ENCODE data around the gene GNPDA1.
"Not testable (repeated sequence)": the region's sequence is repeated elsewhere in the genome, so short reads cannot be mapped to it uniquely, and the experiment has no call there.

The GNPDA1 gene

GRCh38 chr5:142034994-142035393 is 22.2 kb upstream of the GNPDA1 start:
- no peaks in the 10 kb centered on the region for H3K36me3 Mint-ChIP-seq (ENCODE audit: low read depth)
- no peak for DNase-seq (ENCODE audit: low spot score)
- no peaks in the 10 kb centered on the region for H3K27me3 Mint-ChIP-seq (ENCODE audit: low read depth)
- H3K27ac Mint-ChIP-seq, result peak overlapping the region; percentile 39
- H3K4me3 Mint-ChIP-seq, result no peak overlapping the region
- H3K9me3 Mint-ChIP-seq, result no peaks in the 10 kb centered on the region
- H3K4me1 Mint-ChIP-seq (ENCODE audit: low read depth), result peaks cover 6% of the 10 kb centered on the region

- not testable (repeated sequence) for H3K36me3 Mint-ChIP-seq (ENCODE audit: low read depth); H3K4me3 Mint-ChIP-seq; H3K4me1 Mint-ChIP-seq (ENCODE audit: low read depth); DNase-seq (ENCODE audit: low spot score); H3K9me3 Mint-ChIP-seq; H3K27ac Mint-ChIP-seq; H3K27me3 Mint-ChIP-seq (ENCODE audit: low read depth)
These were observed 21.1 kb upstream of the GNPDA1 start for GRCh38 chr5:142033632-142034567.

- no peaks in the 10 kb centered on the region for H3K9me3 Mint-ChIP-seq
- no peaks in the 10 kb centered on the region for H3K27me3 Mint-ChIP-seq (ENCODE audit: low read depth)
- peaks cover 6% of the 10 kb centered on the region for H3K4me1 Mint-ChIP-seq (ENCODE audit: low read depth)
- H3K27ac Mint-ChIP-seq, result no peak overlapping the region
- no peak for DNase-seq (ENCODE audit: low spot score)
- H3K36me3 Mint-ChIP-seq (ENCODE audit: low read depth), result no peaks in the 10 kb centered on the region
- no peak overlapping the region for H3K4me3 Mint-ChIP-seq
These were observed 20.2 kb upstream of the GNPDA1 start for GRCh38 chr5:142032747-142033631.

- Mint-ChIP-seq H3K27ac (no peak overlapping the region), H3K9me3 (no peaks in the 10 kb centered on the region), H3K27me3 (ENCODE audit: low read depth) (no peaks in the 10 kb centered on the region), H3K36me3 (ENCODE audit: low read depth) (no peaks in the 10 kb centered on the region), H3K4me3 (no peak overlapping the region), H3K4me1 (ENCODE audit: low read depth) (peaks cover 6% of the 10 kb centered on the region)
- DNase-seq (ENCODE audit: low spot score), result no peak
These were observed 19.3 kb upstream of the GNPDA1 start for GRCh38 chr5:142032150-142032549.

DNA sequence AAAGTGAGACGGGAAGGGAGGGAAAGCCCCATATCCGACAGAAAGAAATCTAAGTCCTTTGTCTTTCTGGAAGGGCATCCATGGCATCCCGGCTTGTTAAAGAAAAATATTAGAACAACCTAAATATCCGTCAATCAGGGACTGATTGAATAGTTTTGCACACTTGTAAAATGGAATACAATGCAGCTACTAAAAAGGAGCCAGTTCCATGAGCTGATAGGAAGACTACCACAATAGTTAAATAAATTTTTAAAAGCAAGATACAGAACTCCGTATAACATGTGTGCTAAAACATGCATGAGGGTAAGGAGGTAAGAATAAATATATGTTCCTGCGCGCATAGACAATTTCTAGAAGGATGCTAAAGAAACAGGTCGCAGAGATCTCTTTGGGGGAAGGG is 12.8 kb upstream of the GNPDA1 start:
- no peak for DNase-seq (ENCODE audit: low spot score)
- Mint-ChIP-seq H3K9me3 (no peaks in the 10 kb centered on the region), H3K4me1 (ENCODE audit: low read depth) (peaks cover 18% of the 10 kb centered on the region), H3K27ac (peak overlapping the region; percentile 43), H3K4me3 (peak overlapping the region; percentile 81), H3K36me3 (ENCODE audit: low read depth) (no peaks in the 10 kb centered on the region), H3K27me3 (ENCODE audit: low read depth) (peaks cover 2% of the 10 kb centered on the region)

DNA sequence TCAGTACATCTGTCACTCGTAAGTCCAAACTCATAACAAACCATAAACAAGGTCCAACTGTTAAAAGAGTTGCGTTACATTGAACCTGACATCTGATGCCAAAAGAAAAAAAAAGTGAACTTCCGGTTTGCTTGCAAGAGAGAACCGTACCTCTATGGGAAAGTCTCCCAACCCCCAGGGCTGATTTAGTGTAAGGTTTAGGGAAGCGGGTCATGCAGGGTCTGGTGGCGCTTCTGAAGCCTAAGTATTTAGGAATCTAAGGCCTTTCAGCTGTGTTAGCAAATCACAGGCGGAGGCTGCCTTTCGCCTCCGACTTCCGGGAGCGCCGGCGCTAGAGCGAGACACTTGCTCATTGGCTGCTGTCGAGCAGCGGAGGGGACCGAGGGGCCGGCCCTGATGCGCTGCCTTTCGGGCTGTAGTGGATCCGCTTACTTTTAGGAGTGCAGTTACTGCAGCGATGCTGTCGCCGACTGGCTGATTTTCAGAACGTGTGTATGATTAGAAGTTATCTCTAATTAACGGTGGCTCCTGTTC is 12.0 kb upstream of the GNPDA1 start:
- peak; percentile 86 for DNase-seq (ENCODE audit: low spot score)
- Mint-ChIP-seq H3K27me3 (ENCODE audit: low read depth) (peaks cover 2% of the 10 kb centered on the region), H3K36me3 (ENCODE audit: low read depth) (peaks cover 7% of the 10 kb centered on the region), H3K4me3 (peak overlapping the region; percentile 81), H3K27ac (peak overlapping the region; percentile 97), H3K9me3 (peaks cover 6% of the 10 kb centered on the region), H3K4me1 (ENCODE audit: low read depth) (peaks cover 20% of the 10 kb centered on the region)

GRCh38 chr5:142023836-142024235 is 11.0 kb upstream of the GNPDA1 start:
- H3K27me3 Mint-ChIP-seq (ENCODE audit: low read depth), result peaks cover 2% of the 10 kb centered on the region
- peaks cover 22% of the 10 kb centered on the region for H3K4me1 Mint-ChIP-seq (ENCODE audit: low read depth)
- no peak overlapping the region for H3K27ac Mint-ChIP-seq
- H3K4me3 Mint-ChIP-seq, result no peak overlapping the region
- peaks cover 7% of the 10 kb centered on the region for H3K36me3 Mint-ChIP-seq (ENCODE audit: low read depth)
- no peak for DNase-seq (ENCODE audit: low spot score)
- peaks cover 6% of the 10 kb centered on the region for H3K9me3 Mint-ChIP-seq

DNA sequence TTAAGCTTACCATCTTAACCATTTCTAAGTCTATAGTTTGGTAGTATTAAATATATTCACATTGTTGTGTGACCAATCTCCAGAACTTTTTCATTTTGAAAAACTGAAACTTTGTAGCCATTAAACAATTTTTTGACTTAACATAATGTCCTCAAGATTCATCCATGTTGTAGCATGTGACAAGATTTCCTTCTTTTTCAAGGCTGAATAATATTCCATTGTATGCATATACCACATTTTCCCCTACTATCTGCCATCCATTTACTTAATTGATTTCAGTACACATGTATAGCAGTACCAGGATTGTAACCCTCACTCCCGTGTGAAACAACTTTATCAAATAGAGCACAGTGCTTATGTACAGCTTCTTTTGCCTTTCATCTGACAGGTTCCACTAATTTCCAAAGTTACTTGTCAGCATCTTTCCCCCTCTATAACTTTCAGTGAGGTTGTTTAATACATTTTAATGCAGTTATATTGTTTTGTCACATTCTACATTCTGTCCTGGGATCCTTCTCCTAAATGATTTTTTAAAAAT is 7.4 kb upstream of the GNPDA1 start:
- Mint-ChIP-seq H3K4me3 (no peak overlapping the region), H3K27me3 (ENCODE audit: low read depth) (peaks cover 2% of the 10 kb centered on the region)

GRCh38 chr5:142017832-142018427 is 5.1 kb upstream of the GNPDA1 start:
- H3K9me3 Mint-ChIP-seq, result peaks cover 6% of the 10 kb centered on the region
- peak overlapping the region; percentile 37 for H3K4me3 Mint-ChIP-seq

More for the DNA sequence above, 7.4 kb upstream of the GNPDA1 start:
- H3K4me1 Mint-ChIP-seq (ENCODE audit: low read depth), result peaks cover 49% of the 10 kb centered on the region
- peaks cover 6% of the 10 kb centered on the region for H3K9me3 Mint-ChIP-seq
- DNase-seq (ENCODE audit: low spot score), result no peak
- no peak overlapping the region for H3K27ac Mint-ChIP-seq
- H3K36me3 Mint-ChIP-seq (ENCODE audit: low read depth), result peaks cover 7% of the 10 kb centered on the region

GRCh38 chr5:142016556-142016955 is 3.7 kb upstream of the GNPDA1 start:
- peaks cover 6% of the 10 kb centered on the region for H3K9me3 Mint-ChIP-seq
- peaks cover 7% of the 10 kb centered on the region for H3K36me3 Mint-ChIP-seq (ENCODE audit: low read depth)
- H3K27me3 Mint-ChIP-seq (ENCODE audit: low read depth), result no peaks in the 10 kb centered on the region
- peaks cover 65% of the 10 kb centered on the region for H3K4me1 Mint-ChIP-seq (ENCODE audit: low read depth)
- peak overlapping the region; percentile 72 for H3K4me3 Mint-ChIP-seq
- peak overlapping the region; percentile 91 for H3K27ac Mint-ChIP-seq
- DNase-seq (ENCODE audit: low spot score), result peak; percentile 72

More at GRCh38 chr5:142017832-142018427, 5.1 kb upstream of the GNPDA1 start:
- Mint-ChIP-seq H3K27ac (peak overlapping the region; percentile 79), H3K27me3 (ENCODE audit: low read depth) (peaks cover 2% of the 10 kb centered on the region), H3K4me1 (ENCODE audit: low read depth) (peaks cover 56% of the 10 kb centered on the region), H3K36me3 (ENCODE audit: low read depth) (peaks cover 7% of the 10 kb centered on the region)
- DNase-seq (ENCODE audit: low spot score), result no peak

DNA sequence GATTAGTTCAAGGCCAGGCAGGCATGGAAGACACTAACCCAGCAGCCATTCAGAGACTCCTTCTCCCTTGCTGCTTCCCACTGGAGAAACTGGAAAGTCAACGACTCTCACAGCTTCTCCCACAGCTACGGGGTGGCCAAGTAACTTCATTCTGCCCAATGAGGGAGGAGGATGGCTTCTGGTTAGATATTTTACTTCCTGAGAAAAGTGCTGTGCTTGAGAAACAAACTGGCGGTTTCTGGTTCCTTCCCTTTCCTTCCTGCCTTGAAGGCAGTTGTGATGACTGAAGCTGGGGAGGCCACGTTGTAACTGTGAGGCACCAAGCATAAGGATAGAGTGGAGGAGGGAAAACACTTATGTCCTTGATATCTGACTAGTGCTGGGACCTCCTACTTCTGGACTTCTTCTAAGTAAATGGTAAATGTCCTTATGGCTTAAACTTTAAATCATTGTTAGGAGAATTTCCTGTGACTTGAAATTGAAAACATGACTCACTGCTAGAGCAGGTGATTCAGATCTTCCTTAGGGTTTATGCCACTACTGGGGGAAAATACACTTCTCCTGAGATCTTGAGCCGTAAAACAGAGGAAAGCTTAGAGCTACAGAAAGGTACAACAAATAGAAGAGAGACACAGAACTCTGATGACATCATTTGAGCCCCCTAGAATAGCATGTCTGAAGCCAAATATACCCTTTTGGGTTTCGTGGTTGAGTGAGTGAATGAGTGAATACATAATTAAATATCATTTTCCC is 3.1 kb upstream of the GNPDA1 start:
- Mint-ChIP-seq H3K4me1 (ENCODE audit: low read depth) (peaks cover 65% of the 10 kb centered on the region), H3K4me3 (peak overlapping the region; percentile 72)

DNA sequence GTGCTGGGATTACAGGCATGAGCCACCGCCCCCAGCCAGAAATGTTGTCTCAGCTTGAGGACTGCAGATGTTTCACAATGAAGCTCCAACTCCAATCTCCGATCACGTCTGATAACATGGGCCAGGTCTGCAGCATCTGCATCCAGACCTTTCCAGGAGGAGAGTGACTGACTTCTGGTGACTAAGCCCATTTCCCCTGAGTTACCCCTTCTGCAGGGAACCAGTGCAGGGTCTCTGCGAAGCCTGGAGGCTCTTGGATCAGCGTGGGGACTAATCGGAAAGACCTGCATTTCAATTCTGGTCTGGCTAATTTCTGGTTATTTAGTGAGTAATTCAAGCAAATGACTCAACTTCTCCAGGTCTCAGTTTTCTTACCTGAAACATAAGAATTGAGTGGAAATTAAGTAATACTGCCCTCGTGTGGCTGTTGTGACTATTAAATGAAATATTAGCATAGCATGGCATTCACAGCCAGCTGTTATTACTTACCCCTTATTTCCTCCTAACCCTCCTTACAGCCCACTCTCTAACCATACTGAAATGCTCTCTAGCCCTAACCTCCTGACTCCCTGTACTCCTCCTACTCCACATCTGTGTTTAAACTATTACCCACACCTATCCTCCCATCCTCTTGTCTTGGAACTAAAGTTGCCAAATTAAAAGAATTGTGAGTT is 2.2 kb upstream of the GNPDA1 start:
- Mint-ChIP-seq H3K4me3 (peak overlapping the region; percentile 72), H3K27ac (peak overlapping the region; percentile 91), H3K36me3 (ENCODE audit: low read depth) (peaks cover 4% of the 10 kb centered on the region), H3K9me3 (peaks cover under 1% of the 10 kb centered on the region), H3K4me1 (ENCODE audit: low read depth) (peaks cover 62% of the 10 kb centered on the region), H3K27me3 (ENCODE audit: low read depth) (no peaks in the 10 kb centered on the region)
- DNase-seq (ENCODE audit: low spot score), result peak; percentile 57

More for the DNA sequence above, 3.1 kb upstream of the GNPDA1 start:
- Mint-ChIP-seq H3K27ac (peak overlapping the region; percentile 91), H3K27me3 (ENCODE audit: low read depth) (no peaks in the 10 kb centered on the region), H3K9me3 (peaks cover 6% of the 10 kb centered on the region), H3K36me3 (ENCODE audit: low read depth) (peaks cover 9% of the 10 kb centered on the region)
- peak; percentile 74 for DNase-seq (ENCODE audit: low spot score)
